K562 (cell line): Measurements from ENCODE around the gene NOC4L. TPM values are rescaled to one million over a fixed set of nuclear protein-coding genes. Genes with fewer than 3 reads are reported as not detected.

Experiments used
- ARNT ChIP-seq, 2 experiments: fragments of 450-650 bp; IDR thresholded peaks; 2 replicates each; pipeline ENCODE4 v1.6.1; 2016; ENCODE audit warnings: mild to moderate bottlenecking in 1 of 2
- BRCA1 ChIP-seq, 2 experiments: fragments of 450-650 bp in 1 of 2; sonication (generic) in 1 of 2; formaldehyde crosslinking in 1 of 2; IDR thresholded peaks; 2 replicates each; pipeline versions ENCODE4 v1.5.0 to v1.6.1; 2017 to 2020; ENCODE audit warnings: mild to moderate bottlenecking in 1 of 2, missing genetic modification reagents in 1 of 2
- DNMT1 ChIP-seq: fragments of 450-650 bp; IDR thresholded peaks from 2 replicates; pipeline ENCODE4 v1.6.1; 2016; ENCODE audit warnings: antibody characterized with exemption, mild to moderate bottlenecking
- FOXA3 ChIP-seq, 2 experiments: fragments of 450-650 bp in 1 of 2; sonication (generic) in 1 of 2; formaldehyde crosslinking; IDR thresholded peaks in 1 of 2; conservative IDR thresholded peaks in 1 of 2; 2 replicates each; pipeline versions ENCODE4 v1.4.0 to v1.8.0; 2020 to 2022; ENCODE audit warnings: mild to moderate bottlenecking in 2 of 2, missing genetic modification reagents in 1 of 2
- FOXJ3 ChIP-seq: sonication (generic); formaldehyde crosslinking; IDR thresholded peaks from 2 replicates; pipeline ENCODE4 v1.4.0; 2020; ENCODE audit warnings: mild to moderate bottlenecking, missing genetic modification reagents
- HSF4 ChIP-seq: fragments of 250-450 bp; sonication (Bioruptor Pico); IDR thresholded peaks from 2 replicates; pipeline ENCODE4 v2.1.2; 2022; ENCODE audit warnings: mild to moderate bottlenecking, moderate library complexity, borderline replicate concordance
- NCOA6 ChIP-seq: fragments of 450-650 bp; IDR thresholded peaks from 2 replicates; pipeline ENCODE4 v1.6.1; 2017; ENCODE audit warnings: mild to moderate bottlenecking
- RBM39 ChIP-seq: fragments of 200-400 bp; formaldehyde crosslinking; optimal IDR thresholded peaks from 2 replicates; pipeline ENCODE3; 2018; ENCODE audit warnings: low read depth, low read length
- SIN3A ChIP-seq, 2 experiments: fragments of 150-350 bp in 1 of 2; IDR thresholded peaks; 2 replicates each; pipeline ENCODE4 v1.6.1; 2011 to 2016; ENCODE audit warnings: borderline replicate concordance in 2 of 2, low read depth in 2 of 2, low read length in 2 of 2, mild to moderate bottlenecking in 2 of 2, moderate library complexity in 2 of 2; ENCODE audit not compliant: control insufficient read depth in 1 of 2
- SMAD4 ChIP-seq: fragments of 250-450 bp; sonication (Bioruptor Pico); conservative IDR thresholded peaks from 2 replicates; pipeline ENCODE4 v1.8.0; 2021; ENCODE audit warnings: inconsistent platforms, mild to moderate bottlenecking, moderate library complexity
- SP2 ChIP-seq: IDR thresholded peaks from 2 replicates; pipeline ENCODE4 v1.6.1; 2011; ENCODE audit warnings: mild to moderate bottlenecking, low read depth, low read length, moderate library complexity; ENCODE audit not compliant: poor library complexity, severe bottlenecking; ENCODE audit errors: extremely low read depth
- SREBF1 ChIP-seq: fragments of 150-350 bp; IDR thresholded peaks from 2 replicates; pipeline ENCODE4 v1.6.1; 2014; ENCODE audit warnings: antibody characterized with exemption, low read depth, low read length, borderline replicate concordance
- STAT5B ChIP-seq: fragments of 250-450 bp; sonication (Bioruptor Pico); IDR thresholded peaks from 2 replicates; pipeline ENCODE4 v1.8.0; 2021; ENCODE audit warnings: mild to moderate bottlenecking, inconsistent platforms
- XRCC3 ChIP-seq: fragments of 450-650 bp; IDR thresholded peaks from 2 replicates; pipeline ENCODE4 v1.6.1; 2017; ENCODE audit warnings: mild to moderate bottlenecking, moderate library complexity
- YY1 ChIP-seq, 3 experiments: IDR thresholded peaks; 2 replicates each; pipeline ENCODE4 v1.6.1; 2011; ENCODE audit warnings: low read length in 2 of 3, mild to moderate bottlenecking in 2 of 3, moderate library complexity in 2 of 3, borderline replicate concordance in 1 of 3, control low read depth in 1 of 3, low read depth in 1 of 3; ENCODE audit not compliant: insufficient read depth in 3 of 3, insufficient replicate concordance in 2 of 3, control insufficient read depth in 1 of 3, insufficient read length in 1 of 3; ENCODE audit errors: extremely low read depth in 1 of 3
- ZNF384 ChIP-seq: IDR thresholded peaks from 2 replicates; pipeline ENCODE4 v1.6.1; 2012; ENCODE audit warnings: low read depth, low read length, improper control_type of control experiment
- polyA plus RNA-seq, 8 experiments: library from polyadenylated mRNA; depleted of rRNA in 4 of 8; stranded (reverse) in 5 of 8; unstranded in 3 of 8; fragments of >200 nt; fragmentation: Nextera tagmentation in 2 of 8; fragmentation: Illumina TruSeq in 1 of 8; extraction: Ambion mirVana in 2 of 8; extraction: Trizol in 1 of 8; gene quantifications; 2 replicates each; pipeline versions ENCODE4 v1.2.1 to v1.2.3, GENCODE V29; 2011 to 2014; ENCODE audit warnings: inconsistent platforms in 1 of 8, missing spikeins in 1 of 8
- total RNA-seq, 7 experiments: library from RNA; depleted of rRNA in 6 of 7; stranded (reverse); fragments of >200 nt in 6 of 7; fragmentation: Illumina TruSeq in 2 of 7; extraction: Trizol in 2 of 7; gene quantifications; 2 replicates each; pipeline versions ENCODE4 v1.2.1 to v1.2.3, GENCODE V29; 2011 to 2021; ENCODE audit warnings: low replicate concordance in 1 of 7
- TF ChIP-seq, protein P1 (sequence below): fragments of 250-450 bp; sonication (Bioruptor Pico); IDR thresholded peaks from 2 replicates; pipeline ENCODE4 v1.4.0; 2020; ENCODE audit warnings: mild to moderate bottlenecking, moderate library complexity
- TF ChIP-seq, protein P2 (sequence below): sonication (generic); formaldehyde crosslinking; IDR thresholded peaks from 2 replicates; pipeline ENCODE4 v1.9.0; 2022; ENCODE audit warnings: mild to moderate bottlenecking, missing genetic modification reagents
- TF ChIP-seq, protein P3 (sequence below): fragments of 450-650 bp; IDR thresholded peaks from 2 replicates; pipeline ENCODE4 v1.6.1; 2017; ENCODE audit warnings: mild to moderate bottlenecking, moderate library complexity
- TF ChIP-seq, protein P4 (sequence below): fragments of 200-800 bp; sonication (Bioruptor generic); IDR thresholded peaks from 2 replicates; pipeline ENCODE4 v1.6.1; 2017; ENCODE audit warnings: missing genetic modification characterization, missing compliant biosample characterization

NOC4L gene
- total and polyA plus RNA-seq, 9 of the 15 experiments (the other 6 are each of a cell fraction or from before 2014, with no cell fraction given), result 1.3 to 77.0 (median 20.0) TPM

DNA sequence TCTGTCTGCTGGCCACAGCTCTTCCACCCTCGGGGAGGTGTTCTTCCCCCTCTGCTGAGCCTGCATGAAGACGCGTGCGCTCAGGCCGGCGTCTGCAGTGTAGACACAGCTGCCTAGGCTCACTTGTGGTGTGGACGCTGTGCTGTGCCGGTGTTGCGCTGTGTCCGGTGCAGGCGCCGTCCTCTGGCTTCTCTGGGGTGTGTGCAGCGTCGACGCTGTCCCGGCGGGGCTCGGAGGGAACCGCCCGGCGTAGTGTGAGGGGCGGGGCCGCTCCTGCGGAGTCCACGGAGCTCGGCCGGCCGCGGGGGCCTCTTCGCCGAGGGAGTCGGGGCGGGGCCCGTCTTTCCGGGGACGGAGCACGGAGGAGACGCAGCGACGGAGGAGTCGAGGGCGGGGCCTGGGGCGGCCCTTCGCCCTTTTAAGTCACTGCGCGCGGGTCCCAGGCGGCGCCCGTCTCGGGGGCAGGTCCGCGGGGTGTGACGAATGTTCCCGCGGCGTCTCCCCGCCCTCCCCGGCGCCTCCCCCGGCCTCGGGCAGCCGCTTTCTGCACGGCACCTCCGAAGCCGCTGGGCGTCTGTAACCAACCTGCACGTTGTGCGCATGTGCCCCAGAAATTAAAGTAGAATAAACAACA, 45.2 kb downstream of the NOC4L start (continued):
- TF ChIP-seq, protein P1, sequence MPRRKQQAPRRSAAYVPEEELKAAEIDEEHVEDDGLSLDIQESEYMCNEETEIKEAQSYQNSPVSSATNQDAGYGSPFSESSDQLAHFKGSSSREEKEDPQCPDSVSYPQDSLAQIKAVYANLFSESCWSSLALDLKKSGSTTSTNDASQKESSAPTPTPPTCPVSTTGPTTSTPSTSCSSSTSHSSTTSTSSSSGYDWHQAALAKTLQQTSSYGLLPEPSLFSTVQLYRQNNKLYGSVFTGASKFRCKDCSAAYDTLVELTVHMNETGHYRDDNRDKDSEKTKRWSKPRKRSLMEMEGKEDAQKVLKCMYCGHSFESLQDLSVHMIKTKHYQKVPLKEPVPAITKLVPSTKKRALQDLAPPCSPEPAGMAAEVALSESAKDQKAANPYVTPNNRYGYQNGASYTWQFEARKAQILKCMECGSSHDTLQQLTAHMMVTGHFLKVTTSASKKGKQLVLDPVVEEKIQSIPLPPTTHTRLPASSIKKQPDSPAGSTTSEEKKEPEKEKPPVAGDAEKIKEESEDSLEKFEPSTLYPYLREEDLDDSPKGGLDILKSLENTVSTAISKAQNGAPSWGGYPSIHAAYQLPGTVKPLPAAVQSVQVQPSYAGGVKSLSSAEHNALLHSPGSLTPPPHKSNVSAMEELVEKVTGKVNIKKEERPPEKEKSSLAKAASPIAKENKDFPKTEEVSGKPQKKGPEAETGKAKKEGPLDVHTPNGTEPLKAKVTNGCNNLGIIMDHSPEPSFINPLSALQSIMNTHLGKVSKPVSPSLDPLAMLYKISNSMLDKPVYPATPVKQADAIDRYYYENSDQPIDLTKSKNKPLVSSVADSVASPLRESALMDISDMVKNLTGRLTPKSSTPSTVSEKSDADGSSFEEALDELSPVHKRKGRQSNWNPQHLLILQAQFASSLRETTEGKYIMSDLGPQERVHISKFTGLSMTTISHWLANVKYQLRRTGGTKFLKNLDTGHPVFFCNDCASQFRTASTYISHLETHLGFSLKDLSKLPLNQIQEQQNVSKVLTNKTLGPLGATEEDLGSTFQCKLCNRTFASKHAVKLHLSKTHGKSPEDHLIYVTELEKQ (CRISPR knock-in tag), result no peak
- TF ChIP-seq SREBF1 (no peak), ZNF384 (no peak), SIN3A (IDR thresholded peaks at IDR 0.05; ENCODE audit: borderline replicate concordance in 2 of 2, control insufficient read depth in 1 of 2, low read depth in 2 of 2, low read length in 2 of 2) (no peak), YY1 (IDR thresholded peaks at IDR 0.05; ENCODE audit: borderline replicate concordance in 1 of 3, control insufficient read depth in 1 of 3, extremely low read depth in 1 of 3, insufficient read depth in 3 of 3, insufficient read length in 1 of 3, insufficient replicate concordance in 2 of 3, low read depth in 1 of 3, low read length in 2 of 3) (no peak), NCOA6 (no peak), DNMT1 (no peak), ARNT (IDR thresholded peaks at IDR 0.05) (no peak), STAT5B (no peak), BRCA1 (IDR thresholded peaks at IDR 0.05) (no peak), BRCA1 (CRISPR knock-in tag; IDR thresholded peaks at IDR 0.05) (no peak), SMAD4 (CRISPR knock-in tag) (no peak), HSF4 (CRISPR knock-in tag) (no peak), SP2 (no peak), XRCC3 (no peak), FOXJ3 (CRISPR knock-in tag) (no peak), RBM39 (no peak), FOXA3 (CRISPR knock-in tag; conservative IDR thresholded peaks at IDR 0.05 in 1 of 2, IDR thresholded peaks at IDR 0.05 in 1 of 2) (no peak)
- TF ChIP-seq, protein P2, sequence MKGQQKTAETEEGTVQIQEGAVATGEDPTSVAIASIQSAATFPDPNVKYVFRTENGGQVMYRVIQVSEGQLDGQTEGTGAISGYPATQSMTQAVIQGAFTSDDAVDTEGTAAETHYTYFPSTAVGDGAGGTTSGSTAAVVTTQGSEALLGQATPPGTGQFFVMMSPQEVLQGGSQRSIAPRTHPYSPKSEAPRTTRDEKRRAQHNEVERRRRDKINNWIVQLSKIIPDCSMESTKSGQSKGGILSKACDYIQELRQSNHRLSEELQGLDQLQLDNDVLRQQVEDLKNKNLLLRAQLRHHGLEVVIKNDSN, result 0 out of 2 replicates have a peak, but pooled peaks have one; percentile 19
- TF ChIP-seq, protein P3, sequence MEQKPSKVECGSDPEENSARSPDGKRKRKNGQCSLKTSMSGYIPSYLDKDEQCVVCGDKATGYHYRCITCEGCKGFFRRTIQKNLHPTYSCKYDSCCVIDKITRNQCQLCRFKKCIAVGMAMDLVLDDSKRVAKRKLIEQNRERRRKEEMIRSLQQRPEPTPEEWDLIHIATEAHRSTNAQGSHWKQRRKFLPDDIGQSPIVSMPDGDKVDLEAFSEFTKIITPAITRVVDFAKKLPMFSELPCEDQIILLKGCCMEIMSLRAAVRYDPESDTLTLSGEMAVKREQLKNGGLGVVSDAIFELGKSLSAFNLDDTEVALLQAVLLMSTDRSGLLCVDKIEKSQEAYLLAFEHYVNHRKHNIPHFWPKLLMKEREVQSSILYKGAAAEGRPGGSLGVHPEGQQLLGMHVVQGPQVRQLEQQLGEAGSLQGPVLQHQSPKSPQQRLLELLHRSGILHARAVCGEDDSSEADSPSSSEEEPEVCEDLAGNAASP, result no peak
- TF ChIP-seq, protein P4, sequence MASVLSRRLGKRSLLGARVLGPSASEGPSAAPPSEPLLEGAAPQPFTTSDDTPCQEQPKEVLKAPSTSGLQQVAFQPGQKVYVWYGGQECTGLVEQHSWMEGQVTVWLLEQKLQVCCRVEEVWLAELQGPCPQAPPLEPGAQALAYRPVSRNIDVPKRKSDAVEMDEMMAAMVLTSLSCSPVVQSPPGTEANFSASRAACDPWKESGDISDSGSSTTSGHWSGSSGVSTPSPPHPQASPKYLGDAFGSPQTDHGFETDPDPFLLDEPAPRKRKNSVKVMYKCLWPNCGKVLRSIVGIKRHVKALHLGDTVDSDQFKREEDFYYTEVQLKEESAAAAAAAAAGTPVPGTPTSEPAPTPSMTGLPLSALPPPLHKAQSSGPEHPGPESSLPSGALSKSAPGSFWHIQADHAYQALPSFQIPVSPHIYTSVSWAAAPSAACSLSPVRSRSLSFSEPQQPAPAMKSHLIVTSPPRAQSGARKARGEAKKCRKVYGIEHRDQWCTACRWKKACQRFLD (CRISPR knock-in tag), result no peak
